IMR-90 (cell line): Measurements from ENCODE around the gene RELT. TPM values are rescaled to one million over a fixed set of nuclear protein-coding genes. Genes with fewer than 3 reads are reported as not detected.

Source experiments
- ATAC-seq: fragments of 200-7000 bp; cut with Tn5 transposase; 2 replicates; pipeline ENCODE4 v1.9.1; 2020; ENCODE audit warnings: low read depth, mild to moderate bottlenecking, moderate library complexity
- BruUV-seq: library from RNA; stranded (reverse); fragments of 400-500 nt; replicated peaks from 2 replicates; lab custom pipeline; 2021; lab: Mats Ljungman, UMichigan
- CTCF ChIA-PET: fragments of 300-600 bp; formaldehyde crosslinking; extraction: SDS; loops from one replicate; lab custom pipeline; 2021; ENCODE audit warnings: antibody characterized with exemption; lab: Yijun Ruan, JAX
- POLR2A ChIA-PET: fragments of 300-600 bp; sonication (Branson Sonifier 250); formaldehyde crosslinking; loops from one replicate; lab custom pipeline; 2022; ENCODE audit warnings: antibody characterized with exemption; ENCODE audit not compliant: unreplicated experiment; lab: Charles Lee
- DNase-seq: peaks from one replicate; pipeline ENCODE4 v3.0.0; 2013
- H2AFZ ChIP-seq: replicated peaks from 2 replicates; pipeline ENCODE3; 2013; ENCODE audit warnings: low read length, mild to moderate bottlenecking; ENCODE audit not compliant: poor library complexity
- H2AK5ac ChIP-seq: 2 replicates; pipeline ENCODE4 v1.6.1; 2013; ENCODE audit warnings: low read depth, low read length, inconsistent platforms
- H2AK9ac ChIP-seq: replicated peaks from 2 replicates; pipeline ENCODE3; 2013; ENCODE audit warnings: mild to moderate bottlenecking, low read depth, low read length, moderate library complexity; ENCODE audit not compliant: poor library complexity
- H2BK120ac ChIP-seq: 2 replicates; pipeline ENCODE4 v1.6.1; 2013; ENCODE audit warnings: low read depth, low read length, inconsistent platforms
- H2BK15ac ChIP-seq: 3 replicates; pipeline ENCODE4 v1.6.1; 2013; ENCODE audit warnings: low read depth, low read length, inconsistent platforms
- H2BK20ac ChIP-seq: 2 replicates; pipeline ENCODE4 v1.6.1; 2013; ENCODE audit warnings: low read depth, mild to moderate bottlenecking, inconsistent platforms, low read length, moderate library complexity
- H2BK5ac ChIP-seq: 2 replicates; pipeline ENCODE4 v1.6.1; 2013; ENCODE audit warnings: mild to moderate bottlenecking, low read depth, low read length, inconsistent platforms; ENCODE audit not compliant: poor library complexity, severe bottlenecking
- H3K14ac ChIP-seq: replicated peaks from 2 replicates; pipeline ENCODE4 v1.6.1; 2013; ENCODE audit warnings: low read depth, low read length, inconsistent platforms
- H3K18ac ChIP-seq: 2 replicates; pipeline ENCODE4 v1.6.1; 2013; ENCODE audit warnings: low read depth, low read length, control low read depth
- H3K23ac ChIP-seq: 2 replicates; pipeline ENCODE4 v1.6.1; 2013; ENCODE audit warnings: low read depth, low read length, inconsistent platforms
- H3K27ac ChIP-seq: 2 replicates; pipeline ENCODE4 v1.5.1; 2013; ENCODE audit warnings: mild to moderate bottlenecking, control low read depth, low read length; ENCODE audit not compliant: insufficient read depth
- H3K27me3 ChIP-seq: 2 replicates; pipeline ENCODE4 v1.6.1; 2013; ENCODE audit warnings: low read length; ENCODE audit not compliant: control insufficient read depth, insufficient read depth
- H3K36me3 ChIP-seq: 2 replicates; pipeline ENCODE4 v1.6.1; 2013; ENCODE audit warnings: low read length, mixed read lengths; ENCODE audit not compliant: control insufficient read depth, insufficient read depth
- H3K4ac ChIP-seq: 2 replicates; pipeline ENCODE4 v1.6.1; 2013; ENCODE audit warnings: low read depth, low read length, inconsistent platforms
- H3K4me1 ChIP-seq: 2 replicates; pipeline ENCODE4 v1.6.1; 2013; ENCODE audit warnings: low read length, mixed read lengths; ENCODE audit not compliant: control insufficient read depth, insufficient read depth
- H3K4me2 ChIP-seq: 2 replicates; pipeline ENCODE4 v1.6.1; 2013; ENCODE audit warnings: low read depth, mild to moderate bottlenecking, control low read depth, low read length, moderate library complexity
- H3K4me3 ChIP-seq: 2 replicates; pipeline ENCODE4 v1.5.1; 2013; ENCODE audit warnings: low read depth, mild to moderate bottlenecking, control low read depth, low read length, moderate library complexity; ENCODE audit not compliant: insufficient read depth
- H3K56ac ChIP-seq: 2 replicates; pipeline ENCODE4 v1.6.1; 2013; ENCODE audit warnings: low read length, inconsistent platforms; ENCODE audit not compliant: insufficient read depth; ENCODE audit errors: extremely low read depth
- H3K79me1 ChIP-seq, 2 experiments: 2 replicates each; pipeline ENCODE4 v1.6.1; 2013; ENCODE audit warnings: low read length in 2 of 2, inconsistent platforms in 1 of 2, low read depth in 1 of 2
- H3K9ac ChIP-seq: 2 replicates; pipeline ENCODE4 v1.6.1; 2013; ENCODE audit warnings: low read depth, low read length, control low read depth
- H3K9me1 ChIP-seq: 2 replicates; pipeline ENCODE4 v1.6.1; 2013; ENCODE audit warnings: low read length, inconsistent platforms; ENCODE audit not compliant: insufficient read depth
- H3K9me3 ChIP-seq: 2 replicates; pipeline ENCODE4 v1.6.1; 2013; ENCODE audit warnings: low read length; ENCODE audit not compliant: control insufficient read depth, insufficient read depth
- H4K20me1 ChIP-seq: 2 replicates; pipeline ENCODE4 v1.6.1; 2013; ENCODE audit warnings: low read length, inconsistent platforms; ENCODE audit not compliant: insufficient read depth
- H4K5ac ChIP-seq: 2 replicates; pipeline ENCODE4 v1.6.1; 2013; ENCODE audit warnings: mild to moderate bottlenecking, low read depth, low read length, control low read depth
- H4K8ac ChIP-seq, 2 experiments: 2 replicates each; pipeline ENCODE4 v1.6.1; 2013; ENCODE audit warnings: low read depth in 2 of 2, low read length in 2 of 2, control low read depth in 1 of 2, inconsistent platforms in 1 of 2
- H4K91ac ChIP-seq: 2 replicates; pipeline ENCODE4 v1.6.1; 2013; ENCODE audit warnings: low read depth, low read length, inconsistent platforms; ENCODE audit not compliant: insufficient read depth
- BHLHE40 ChIP-seq: fragments of 150-350 bp; IDR thresholded peaks from 2 replicates; pipeline ENCODE4 v1.6.1; 2016; ENCODE audit warnings: mild to moderate bottlenecking, low read depth, low read length
- CEBPB ChIP-seq: IDR thresholded peaks from 2 replicates; pipeline ENCODE4 v1.6.1; 2012; ENCODE audit warnings: low read depth, low read length, improper control_type of control experiment
- CHD1 ChIP-seq: IDR thresholded peaks from 2 replicates; pipeline ENCODE4 v1.6.1; 2012; ENCODE audit warnings: low read depth, low read length, improper control_type of control experiment
- CTCF ChIP-seq: conservative IDR thresholded peaks from 2 replicates; pipeline ENCODE4 v1.5.1; 2012; ENCODE audit warnings: mild to moderate bottlenecking, low read depth, low read length, improper control_type of control experiment
- ELK1 ChIP-seq: fragments of 150-350 bp; IDR thresholded peaks from 2 replicates; pipeline ENCODE4 v1.6.1; 2016; ENCODE audit warnings: low read depth, mild to moderate bottlenecking, low read length, moderate library complexity, borderline replicate concordance
- FOS ChIP-seq: fragments of 150-350 bp; IDR thresholded peaks from 2 replicates; pipeline ENCODE4 v1.6.1; 2016; ENCODE audit warnings: low read depth, low read length
- MAFK ChIP-seq: IDR thresholded peaks from 2 replicates; pipeline ENCODE4 v1.6.1; 2012; ENCODE audit warnings: low read depth, low read length, improper control_type of control experiment
- MAZ ChIP-seq: IDR thresholded peaks from 2 replicates; pipeline ENCODE4 v1.6.1; 2012; ENCODE audit warnings: low read depth, mild to moderate bottlenecking, low read length, improper control_type of control experiment, moderate library complexity, borderline replicate concordance
- MXI1 ChIP-seq: IDR thresholded peaks from 2 replicates; pipeline ENCODE4 v1.6.1; 2012; ENCODE audit warnings: low read depth, mild to moderate bottlenecking, low read length, moderate library complexity, borderline replicate concordance
- NFE2L2 ChIP-seq: fragments of 150-350 bp; IDR thresholded peaks from 2 replicates; pipeline ENCODE4 v1.6.1; 2016; ENCODE audit warnings: low read depth, mild to moderate bottlenecking, low read length
- POLR2A ChIP-seq: IDR thresholded peaks from 2 replicates; pipeline ENCODE4 v1.6.1; 2012; ENCODE audit warnings: mild to moderate bottlenecking, low read depth, low read length
- RAD21 ChIP-seq: IDR thresholded peaks from 2 replicates; pipeline ENCODE4 v1.6.1; 2012; ENCODE audit warnings: low read length, improper control_type of control experiment
- RCOR1 ChIP-seq: IDR thresholded peaks from 2 replicates; pipeline ENCODE4 v1.6.1; 2012; ENCODE audit warnings: mild to moderate bottlenecking, low read length, improper control_type of control experiment; ENCODE audit not compliant: insufficient replicate concordance
- RFX5 ChIP-seq: IDR thresholded peaks from 2 replicates; pipeline ENCODE4 v1.8.0; 2012; ENCODE audit warnings: low read depth, mild to moderate bottlenecking, low read length, moderate library complexity
- SMC3 ChIP-seq: fragments of 150-350 bp; IDR thresholded peaks from 2 replicates; pipeline ENCODE4 v1.6.1; 2016; ENCODE audit warnings: low read depth, mild to moderate bottlenecking, antibody characterized with exemption, low read length, moderate library complexity
- USF2 ChIP-seq: fragments of 150-350 bp; IDR thresholded peaks from 2 replicates; pipeline ENCODE4 v1.6.1; 2017; ENCODE audit warnings: mild to moderate bottlenecking, antibody characterized with exemption, low read length, low read depth
- WGBS, 2 experiments: methylation state at CpG; one replicate each; pipeline versions ENCODE4 v1.1.5 to v1.1.7; 2013; ENCODE audit warnings: missing lambda C conversion rate in 2 of 2; ENCODE audit not compliant: insufficient read length in 1 of 2; ENCODE audit errors: extremely low coverage in 2 of 2; 5-methylcytosine and 5-hydroxymethylcytosine counted together
- dilution Hi-C: fragments of 300-500 bp; cut with HindIII; formaldehyde crosslinking; loops from one replicate; pipeline ENCODE4 v1.14.3; 2018; ENCODE audit warnings: low sequenced_read_pairs; ENCODE audit not compliant: unreplicated experiment
- in situ Hi-C: fragments of 300-500 bp; cut with MboI; formaldehyde crosslinking; loops from 3 replicates; pipeline ENCODE4 v1.14.3; 2019; ENCODE audit warnings: low sequenced_read_pairs, inconsistent platforms, mixed read lengths
- intact Hi-C: fragments of 100-400 bp; cut with micrococcal nuclease; formaldehyde crosslinking; loops from 2 replicates; pipeline ENCODE4 v1.10.0; 2022
- polyA plus RNA-seq, 3 experiments: library from polyadenylated mRNA; depleted of rRNA; stranded (reverse); fragments of >200 nt; gene quantifications; 2 replicates each; pipeline ENCODE4 v1.2.3, GENCODE V29; 2012; ENCODE audit warnings: low replicate concordance in 1 of 3
- total RNA-seq: library from RNA; depleted of rRNA; stranded (reverse); fragments of >200 nt; gene quantifications from 2 replicates; pipeline ENCODE4 v1.2.3, GENCODE V29; 2012

Gene RELT
- total and polyA plus RNA-seq, 2 of the 4 experiments (the other 2 are of a cell fraction): 2.3 to 5.3 TPM

- CTCF ChIA-PET: no interaction called here
- Histone ChIP-seq H3K36me3 (peaks cover 6% of the 10 kb centered on the region), H2BK15ac (no peak overlapping the region), H3K27me3 (no peaks in the 10 kb centered on the region), H3K4me1 (peaks cover 6% of the 10 kb centered on the region; the same call in 1 of the 2 replicates), H3K9ac (no peak overlapping the region), H4K91ac (no peak overlapping the region), H3K14ac (no peak overlapping the region), H4K5ac (no peak overlapping the region), H3K4ac (no peak overlapping the region), H3K23ac (no peak overlapping the region), H2BK20ac (no peak overlapping the region), H3K4me2 (no peak overlapping the region), H4K8ac (no peak overlapping the region), H2AK5ac (no peak overlapping the region), H3K79me1 (peaks cover 11 to 25% of the 10 kb centered on the region in 2 experiments; a peak in 3 of 4 replicates), H2AK9ac (peak overlapping the region; percentile 74), H4K20me1 (peaks cover 17% of the 10 kb centered on the region; the same call in 1 of the 2 replicates), H3K56ac (no peak overlapping the region), H3K9me1 (peaks cover 3% of the 10 kb centered on the region; the same call in 1 of the 2 replicates), H3K18ac (no peak overlapping the region), H3K27ac (no peak overlapping the region), H3K9me3 (no peaks in the 10 kb centered on the region), H2BK5ac (no peak overlapping the region), H2AFZ (no peak overlapping the region), H3K4me3 (no peak overlapping the region), H2BK120ac (no peak overlapping the region)
- intact Hi-C loops: no loop called here
- POLR2A ChIA-PET: no interaction called here
- WGBS, 2 experiments: no CpG with 5 or more reads among the region's 4 CpGs
- DNase-seq (no peak), ATAC-seq (no peak)
- BruUV-seq: no TSS peak
- TF ChIP-seq POLR2A (no peak), RAD21 (no peak), MAZ (no peak), MXI1 (no peak), CEBPB (no peak), SMC3 (no peak), FOS (no peak), CTCF (no peak), RFX5 (no peak), BHLHE40 (no peak), NFE2L2 (no peak), USF2 (no peak), RCOR1 (no peak), ELK1 (no peak), MAFK (no peak), CHD1 (no peak)
- dilution Hi-C loops: no loop called here
- in situ Hi-C loops: no loop called here
These were observed 2.0 kb upstream of the RELT start for GRCh38 chr11:73374151-73374550.
